ENCODE data around the gene CDH13.

Gene CDH13

GRCh38 chr16:82947698-82948097 is 320.9 kb downstream of the CDH13 start:
- H3K9me3 Mint-ChIP-seq: peaks cover 24% of the 10 kb centered on the region
- H3K27me3 Mint-ChIP-seq (ENCODE audit: low read depth): no peaks in the 10 kb centered on the region
- H3K36me3 Mint-ChIP-seq (ENCODE audit: low read depth): no peaks in the 10 kb centered on the region
- H3K4me1 Mint-ChIP-seq (ENCODE audit: low read depth): peaks cover 7% of the 10 kb centered on the region
- no peak overlapping the region for H3K27ac Mint-ChIP-seq
- H3K4me3 Mint-ChIP-seq: no peak overlapping the region

- Mint-ChIP-seq H3K9me3 (peaks cover 26% of the 10 kb centered on the region), H3K27me3 (ENCODE audit: low read depth) (peaks cover under 1% of the 10 kb centered on the region), H3K27ac (no peak overlapping the region), H3K4me1 (ENCODE audit: low read depth) (peaks cover 7% of the 10 kb centered on the region), H3K4me3 (no peak overlapping the region), H3K36me3 (ENCODE audit: low read depth) (no peaks in the 10 kb centered on the region)
Observed at GRCh38 chr16:82949016-82949415, 322.2 kb downstream of the CDH13 start.

- Mint-ChIP-seq H3K9me3 (peaks cover 5% of the 10 kb centered on the region), H3K4me3 (no peak overlapping the region), H3K27ac (no peak overlapping the region), H3K4me1 (ENCODE audit: low read depth) (peaks cover 6% of the 10 kb centered on the region), H3K27me3 (ENCODE audit: low read depth) (peaks cover 16% of the 10 kb centered on the region), H3K36me3 (ENCODE audit: low read depth) (no peaks in the 10 kb centered on the region)
Observed at GRCh38 chr16:82953517-82953916, 326.7 kb downstream of the CDH13 start.

- Mint-ChIP-seq H3K4me3 (no peak overlapping the region), H3K27me3 (ENCODE audit: low read depth) (peaks cover 22% of the 10 kb centered on the region), H3K27ac (no peak overlapping the region), H3K9me3 (peaks cover 5% of the 10 kb centered on the region), H3K36me3 (ENCODE audit: low read depth) (no peaks in the 10 kb centered on the region), H3K4me1 (ENCODE audit: low read depth) (peaks cover 6% of the 10 kb centered on the region)
Observed at GRCh38 chr16:82954224-82954929, 327.6 kb downstream of the CDH13 start.

- H3K9me3 Mint-ChIP-seq: peaks cover 5% of the 10 kb centered on the region
- H3K4me1 Mint-ChIP-seq (ENCODE audit: low read depth): peaks cover 6% of the 10 kb centered on the region
- no peak overlapping the region for H3K27ac Mint-ChIP-seq
- no peak overlapping the region for H3K4me3 Mint-ChIP-seq
- H3K36me3 Mint-ChIP-seq (ENCODE audit: low read depth): no peaks in the 10 kb centered on the region
- H3K27me3 Mint-ChIP-seq (ENCODE audit: low read depth): peaks cover 22% of the 10 kb centered on the region
Observed at GRCh38 chr16:82955741-82956348, 329.1 kb downstream of the CDH13 start.

- Mint-ChIP-seq H3K36me3 (ENCODE audit: low read depth) (no peaks in the 10 kb centered on the region), H3K9me3 (peaks cover 6% of the 10 kb centered on the region), H3K4me1 (ENCODE audit: low read depth) (peaks cover 6% of the 10 kb centered on the region), H3K27me3 (ENCODE audit: low read depth) (peaks cover 22% of the 10 kb centered on the region), H3K4me3 (no peak overlapping the region), H3K27ac (no peak overlapping the region)
Observed at GRCh38 chr16:82957212-82957611, 330.4 kb downstream of the CDH13 start.

GRCh38 chr16:82960918-82961317 is 334.1 kb downstream of the CDH13 start:
- peaks cover 16% of the 10 kb centered on the region for H3K27me3 Mint-ChIP-seq (ENCODE audit: low read depth)
- no peak overlapping the region for H3K27ac Mint-ChIP-seq
- H3K4me3 Mint-ChIP-seq: no peak overlapping the region
- H3K9me3 Mint-ChIP-seq: peaks cover 4% of the 10 kb centered on the region
- no peaks in the 10 kb centered on the region for H3K36me3 Mint-ChIP-seq (ENCODE audit: low read depth)
- H3K4me1 Mint-ChIP-seq (ENCODE audit: low read depth): peaks cover 4% of the 10 kb centered on the region

GRCh38 chr16:82963653-82964052 is 336.9 kb downstream of the CDH13 start:
- no peaks in the 10 kb centered on the region for H3K4me1 Mint-ChIP-seq (ENCODE audit: low read depth)
- no peak overlapping the region for H3K27ac Mint-ChIP-seq
- peaks cover 4% of the 10 kb centered on the region for H3K27me3 Mint-ChIP-seq (ENCODE audit: low read depth)
- no peak overlapping the region for H3K4me3 Mint-ChIP-seq
- no peaks in the 10 kb centered on the region for H3K36me3 Mint-ChIP-seq (ENCODE audit: low read depth)
- peaks cover 4% of the 10 kb centered on the region for H3K9me3 Mint-ChIP-seq

GRCh38 chr16:82965808-82966207 is 339.0 kb downstream of the CDH13 start:
- H3K9me3 Mint-ChIP-seq: peaks cover 7% of the 10 kb centered on the region
- no peaks in the 10 kb centered on the region for H3K27me3 Mint-ChIP-seq (ENCODE audit: low read depth)
- H3K4me3 Mint-ChIP-seq: no peak overlapping the region

GRCh38 chr16:82967424-82967823 is 340.7 kb downstream of the CDH13 start:
- Mint-ChIP-seq H3K4me3 (no peak overlapping the region), H3K36me3 (ENCODE audit: low read depth) (no peaks in the 10 kb centered on the region), H3K27ac (peak overlapping the region; percentile 24), H3K27me3 (ENCODE audit: low read depth) (no peaks in the 10 kb centered on the region), H3K4me1 (ENCODE audit: low read depth) (no peaks in the 10 kb centered on the region), H3K9me3 (peaks cover 10% of the 10 kb centered on the region)

More at GRCh38 chr16:82965808-82966207, 339.0 kb downstream of the CDH13 start:
- Mint-ChIP-seq H3K4me1 (ENCODE audit: low read depth) (no peaks in the 10 kb centered on the region), H3K27ac (no peak overlapping the region), H3K36me3 (ENCODE audit: low read depth) (no peaks in the 10 kb centered on the region)

GRCh38 chr16:82971126-82971525 is 344.4 kb downstream of the CDH13 start:
- Mint-ChIP-seq H3K27me3 (ENCODE audit: low read depth) (no peaks in the 10 kb centered on the region), H3K27ac (no peak overlapping the region), H3K4me3 (no peak overlapping the region), H3K36me3 (ENCODE audit: low read depth) (no peaks in the 10 kb centered on the region), H3K4me1 (ENCODE audit: low read depth) (no peaks in the 10 kb centered on the region), H3K9me3 (peaks cover 14% of the 10 kb centered on the region)

- H3K27me3 Mint-ChIP-seq (ENCODE audit: low read depth): no peaks in the 10 kb centered on the region
- no peaks in the 10 kb centered on the region for H3K4me1 Mint-ChIP-seq (ENCODE audit: low read depth)
- no peak overlapping the region for H3K4me3 Mint-ChIP-seq
- H3K27ac Mint-ChIP-seq: no peak overlapping the region
- H3K9me3 Mint-ChIP-seq: peaks cover 15% of the 10 kb centered on the region
- H3K36me3 Mint-ChIP-seq (ENCODE audit: low read depth): no peaks in the 10 kb centered on the region
Observed at GRCh38 chr16:82972331-82972919, 345.7 kb downstream of the CDH13 start.

- Mint-ChIP-seq H3K9me3 (peaks cover 10% of the 10 kb centered on the region), H3K27ac (no peak overlapping the region), H3K36me3 (ENCODE audit: low read depth) (no peaks in the 10 kb centered on the region), H3K4me1 (ENCODE audit: low read depth) (no peaks in the 10 kb centered on the region), H3K4me3 (no peak overlapping the region), H3K27me3 (ENCODE audit: low read depth) (peaks cover 5% of the 10 kb centered on the region)
Observed at GRCh38 chr16:82979406-82980111, 352.8 kb downstream of the CDH13 start.

- H3K27me3 Mint-ChIP-seq (ENCODE audit: low read depth): peaks cover 5% of the 10 kb centered on the region
- H3K36me3 Mint-ChIP-seq (ENCODE audit: low read depth): no peaks in the 10 kb centered on the region
- no peaks in the 10 kb centered on the region for H3K4me1 Mint-ChIP-seq (ENCODE audit: low read depth)
- peaks cover 10% of the 10 kb centered on the region for H3K9me3 Mint-ChIP-seq
- no peak overlapping the region for H3K27ac Mint-ChIP-seq
- no peak overlapping the region for H3K4me3 Mint-ChIP-seq
Observed at GRCh38 chr16:82980810-82981209, 354.0 kb downstream of the CDH13 start.
